GM03348 (cell line): ENCODE data around the gene SLC38A4.
A peak's percentile ranks its signal among the peaks of the same experiment; 100 is the strongest.
"Not testable (repeated sequence)": the region's sequence is repeated elsewhere in the genome, so short reads cannot be mapped to it uniquely, and the experiment has no call there.

Experiments
- DNase-seq: peaks from one replicate; pipeline ENCODE4 v3.0.0; 2012; ENCODE audit warnings: low spot score

SLC38A4 gene

GRCh38 chr12:46825591-46826414 is at the start of gene SLC38A4:
SLC38A4 (minus strand) TSS chr12:46825997; CDS start chr12:46793071, 32,926 bp downstream.
- DNase-seq = peak; percentile 88

- DNase-seq = no peak
Observed at GRCh38 chr12:46875095-46875494, 49.3 kb upstream of the SLC38A4 start.

GRCh38 chr12:46874642-46875041 is 48.8 kb upstream of the SLC38A4 start:
- DNase-seq = peak; percentile 7

- no peak for DNase-seq
Observed at GRCh38 chr12:46872135-46872534, 46.3 kb upstream of the SLC38A4 start.

- DNase-seq = no peak
Observed at GRCh38 chr12:46865311-46865710, 39.5 kb upstream of the SLC38A4 start.

- DNase-seq = no peak
Observed at GRCh38 chr12:46858368-46858767, 32.6 kb upstream of the SLC38A4 start.

GRCh38 chr12:46857486-46857885 is 31.7 kb upstream of the SLC38A4 start:
- no peak for DNase-seq

GRCh38 chr12:46855760-46856159 is 30.0 kb upstream of the SLC38A4 start:
- DNase-seq = no peak

GRCh38 chr12:46854188-46854587 is 28.4 kb upstream of the SLC38A4 start:
- not testable (repeated sequence) for DNase-seq

GRCh38 chr12:46848792-46849191 is 23.0 kb upstream of the SLC38A4 start:
- not testable (repeated sequence) for DNase-seq

- DNase-seq = no peak
Observed at GRCh38 chr12:46847001-46847400, 21.2 kb upstream of the SLC38A4 start.

GRCh38 chr12:46843811-46844210 is 18.0 kb upstream of the SLC38A4 start:
- DNase-seq = peak; percentile 71

GRCh38 chr12:46841891-46842290 is 16.1 kb upstream of the SLC38A4 start:
- no peak for DNase-seq

GRCh38 chr12:46839964-46840363 is 14.2 kb upstream of the SLC38A4 start:
- peak; percentile 16 for DNase-seq

- no peak for DNase-seq
Observed at GRCh38 chr12:46839232-46839631, 13.4 kb upstream of the SLC38A4 start.

- no peak for DNase-seq
Observed at GRCh38 chr12:46835785-46836184, 10.0 kb upstream of the SLC38A4 start.

GRCh38 chr12:46832130-46832704 is 6.4 kb upstream of the SLC38A4 start:
- DNase-seq = no peak

GRCh38 chr12:46831335-46832129 is 5.7 kb upstream of the SLC38A4 start:
- peak; percentile 54 for DNase-seq

- DNase-seq = no peak
Observed at GRCh38 chr12:46830731-46831334, 5.0 kb upstream of the SLC38A4 start.

GRCh38 chr12:46824709-46825108 is 1.1 kb downstream of the SLC38A4 start:
- DNase-seq = no peak

GRCh38 chr12:46818642-46819041 is 7.2 kb downstream of the SLC38A4 start:
- DNase-seq = no peak

- no peak for DNase-seq
Observed at GRCh38 chr12:46815809-46816208, 10.0 kb downstream of the SLC38A4 start.
